K562 (cell line): Measurements from ENCODE around the gene MYL6B. TPM values are rescaled to one million over a fixed set of nuclear protein-coding genes. Genes with fewer than 3 reads are reported as not detected.

Source experiments
- ELF2 ChIP-seq: fragments of 250-450 bp; sonication (Bioruptor Pico); IDR thresholded peaks from 2 replicates; pipeline ENCODE4 v1.5.0; 2021; ENCODE audit warnings: mild to moderate bottlenecking
- GABPA ChIP-seq: fragments of 200-800 bp; sonication (Bioruptor generic); conservative IDR thresholded peaks from 2 replicates; pipeline ENCODE4 v1.6.1; 2016; ENCODE audit warnings: low read depth, missing genetic modification characterization, missing compliant biosample characterization
- NEUROD1 ChIP-seq: fragments of 150-350 bp; IDR thresholded peaks from 2 replicates; pipeline ENCODE4 v1.6.1; 2014; ENCODE audit warnings: borderline replicate concordance, low read length, low read depth; ENCODE audit not compliant: partially characterized antibody
- NFYB ChIP-seq: IDR thresholded peaks from 2 replicates; pipeline ENCODE4 v1.6.1; 2011; ENCODE audit warnings: mild to moderate bottlenecking, moderate library complexity; ENCODE audit not compliant: insufficient read length; ENCODE audit errors: extremely low read depth
- PCBP1 ChIP-seq: fragments of 200-400 bp; formaldehyde crosslinking; IDR thresholded peaks from 2 replicates; pipeline ENCODE4 v1.6.1; 2018; ENCODE audit warnings: mild to moderate bottlenecking, low read depth, low read length; ENCODE audit not compliant: poor library complexity, severe bottlenecking
- POLR2AphosphoS2 ChIP-seq: IDR thresholded peaks from 2 replicates; pipeline ENCODE4 v1.6.1; 2012; ENCODE audit warnings: low read length, improper control_type of control experiment
- POLR2B ChIP-seq: fragments of 450-650 bp; IDR thresholded peaks from 2 replicates; pipeline ENCODE4 v1.6.1; 2018; ENCODE audit warnings: low read depth; ENCODE audit not compliant: partially characterized antibody
- RB1 ChIP-seq: fragments of 450-650 bp; IDR thresholded peaks from 2 replicates; pipeline ENCODE4 v1.6.1; 2017; ENCODE audit warnings: low read depth, mild to moderate bottlenecking
- RBM14 ChIP-seq: fragments of 200-400 bp; formaldehyde crosslinking; IDR thresholded peaks from 2 replicates; pipeline ENCODE4 v1.6.1; 2018; ENCODE audit warnings: low read depth, mild to moderate bottlenecking, low read length, moderate library complexity, borderline replicate concordance; ENCODE audit not compliant: insufficient read depth
- RREB1 ChIP-seq: fragments of 250-450 bp; sonication (Bioruptor Pico); IDR thresholded peaks from 2 replicates; pipeline ENCODE4 v1.4.0; 2020
- SMARCA4 ChIP-seq: fragments of 450-650 bp; IDR thresholded peaks from 2 replicates; pipeline ENCODE4 v1.6.1; 2016
- SNIP1 ChIP-seq: fragments of 450-650 bp; IDR thresholded peaks from 2 replicates; pipeline ENCODE4 v1.7.1; 2017; ENCODE audit warnings: low read depth, mild to moderate bottlenecking
- ZNF280A ChIP-seq: fragments of 450-650 bp; IDR thresholded peaks from 2 replicates; pipeline ENCODE4 v1.6.1; 2018; ENCODE audit warnings: mild to moderate bottlenecking, low read depth; ENCODE audit not compliant: partially characterized antibody
- polyA plus RNA-seq, 8 experiments: library from polyadenylated mRNA; depleted of rRNA in 4 of 8; stranded (reverse) in 5 of 8; unstranded in 3 of 8; fragments of >200 nt; fragmentation: Nextera tagmentation in 2 of 8; fragmentation: Illumina TruSeq in 1 of 8; extraction: Ambion mirVana in 2 of 8; extraction: Trizol in 1 of 8; gene quantifications; 2 replicates each; pipeline versions ENCODE4 v1.2.1 to v1.2.3, GENCODE V29; 2011 to 2014; ENCODE audit warnings: inconsistent platforms in 1 of 8, missing spikeins in 1 of 8
- total RNA-seq, 7 experiments: library from RNA; depleted of rRNA in 6 of 7; stranded (reverse); fragments of >200 nt in 6 of 7; fragmentation: Illumina TruSeq in 2 of 7; extraction: Trizol in 2 of 7; gene quantifications; 2 replicates each; pipeline versions ENCODE4 v1.2.1 to v1.2.3, GENCODE V29; 2011 to 2021; ENCODE audit warnings: low replicate concordance in 1 of 7
- TF ChIP-seq, protein P1 (sequence below): fragments of 250-450 bp; sonication (Bioruptor Pico); IDR thresholded peaks from 2 replicates; pipeline ENCODE4 v1.5.0; 2020; ENCODE audit warnings: mild to moderate bottlenecking
- TF ChIP-seq, protein P2 (sequence below), 2 experiments: fragments of 450-650 bp; IDR thresholded peaks; 2 replicates each; pipeline ENCODE4 v1.6.1; 2018; ENCODE audit warnings: mild to moderate bottlenecking in 2 of 2, low read depth in 1 of 2; ENCODE audit not compliant: partially characterized antibody in 2 of 2

Gene MYL6B
- total and polyA plus RNA-seq, 9 of the 15 experiments (the other 6 are each of a cell fraction or from before 2014, with no cell fraction given): 42.8 to 77.3 (median 68.6) TPM

DNA sequence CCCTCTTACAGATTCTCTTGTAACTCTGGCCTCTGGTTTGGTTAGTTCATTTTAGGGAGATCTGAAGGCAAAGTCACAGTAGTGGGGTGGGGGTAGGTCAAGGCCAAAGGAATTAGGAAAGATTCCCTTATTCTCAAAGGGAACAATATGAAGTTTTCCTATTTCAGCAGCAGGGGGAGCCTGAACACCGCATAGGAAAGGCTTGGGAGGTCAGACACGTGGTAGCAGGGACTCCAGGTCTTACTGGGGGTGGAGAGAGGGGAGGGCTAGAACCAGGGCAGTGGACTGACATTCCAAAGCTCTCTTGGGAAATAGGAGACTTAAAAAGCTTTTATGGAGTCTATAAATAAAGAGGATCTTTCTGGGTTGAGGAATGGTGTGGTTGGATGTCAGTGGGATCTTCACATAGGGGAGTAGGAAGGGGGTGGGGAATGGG lies 33.0 kb upstream of the MYL6B start (continued):
- TF ChIP-seq, protein P1, sequence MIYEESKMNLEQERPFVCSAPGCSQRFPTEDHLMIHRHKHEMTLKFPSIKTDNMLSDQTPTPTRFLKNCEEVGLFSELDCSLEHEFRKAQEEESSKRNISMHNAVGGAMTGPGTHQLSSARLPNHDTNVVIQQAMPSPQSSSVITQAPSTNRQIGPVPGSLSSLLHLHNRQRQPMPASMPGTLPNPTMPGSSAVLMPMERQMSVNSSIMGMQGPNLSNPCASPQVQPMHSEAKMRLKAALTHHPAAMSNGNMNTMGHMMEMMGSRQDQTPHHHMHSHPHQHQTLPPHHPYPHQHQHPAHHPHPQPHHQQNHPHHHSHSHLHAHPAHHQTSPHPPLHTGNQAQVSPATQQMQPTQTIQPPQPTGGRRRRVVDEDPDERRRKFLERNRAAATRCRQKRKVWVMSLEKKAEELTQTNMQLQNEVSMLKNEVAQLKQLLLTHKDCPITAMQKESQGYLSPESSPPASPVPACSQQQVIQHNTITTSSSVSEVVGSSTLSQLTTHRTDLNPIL (CRISPR knock-in tag): no peak
- TF ChIP-seq GABPA (tag) (no peak), ELF2 (CRISPR knock-in tag) (no peak), SMARCA4 (0 out of 2 replicates have a peak, but pooled peaks have one; percentile 25), ZNF280A (no peak), POLR2AphosphoS2 (no peak), NFYB (no peak), PCBP1 (no peak), NEUROD1 (no peak), SNIP1 (no peak), RBM14 (no peak), RB1 (peak; percentile 39; the same call in 1 of the 2 replicates), RREB1 (CRISPR knock-in tag) (no peak), POLR2B (no peak)
- TF ChIP-seq, protein P2, sequence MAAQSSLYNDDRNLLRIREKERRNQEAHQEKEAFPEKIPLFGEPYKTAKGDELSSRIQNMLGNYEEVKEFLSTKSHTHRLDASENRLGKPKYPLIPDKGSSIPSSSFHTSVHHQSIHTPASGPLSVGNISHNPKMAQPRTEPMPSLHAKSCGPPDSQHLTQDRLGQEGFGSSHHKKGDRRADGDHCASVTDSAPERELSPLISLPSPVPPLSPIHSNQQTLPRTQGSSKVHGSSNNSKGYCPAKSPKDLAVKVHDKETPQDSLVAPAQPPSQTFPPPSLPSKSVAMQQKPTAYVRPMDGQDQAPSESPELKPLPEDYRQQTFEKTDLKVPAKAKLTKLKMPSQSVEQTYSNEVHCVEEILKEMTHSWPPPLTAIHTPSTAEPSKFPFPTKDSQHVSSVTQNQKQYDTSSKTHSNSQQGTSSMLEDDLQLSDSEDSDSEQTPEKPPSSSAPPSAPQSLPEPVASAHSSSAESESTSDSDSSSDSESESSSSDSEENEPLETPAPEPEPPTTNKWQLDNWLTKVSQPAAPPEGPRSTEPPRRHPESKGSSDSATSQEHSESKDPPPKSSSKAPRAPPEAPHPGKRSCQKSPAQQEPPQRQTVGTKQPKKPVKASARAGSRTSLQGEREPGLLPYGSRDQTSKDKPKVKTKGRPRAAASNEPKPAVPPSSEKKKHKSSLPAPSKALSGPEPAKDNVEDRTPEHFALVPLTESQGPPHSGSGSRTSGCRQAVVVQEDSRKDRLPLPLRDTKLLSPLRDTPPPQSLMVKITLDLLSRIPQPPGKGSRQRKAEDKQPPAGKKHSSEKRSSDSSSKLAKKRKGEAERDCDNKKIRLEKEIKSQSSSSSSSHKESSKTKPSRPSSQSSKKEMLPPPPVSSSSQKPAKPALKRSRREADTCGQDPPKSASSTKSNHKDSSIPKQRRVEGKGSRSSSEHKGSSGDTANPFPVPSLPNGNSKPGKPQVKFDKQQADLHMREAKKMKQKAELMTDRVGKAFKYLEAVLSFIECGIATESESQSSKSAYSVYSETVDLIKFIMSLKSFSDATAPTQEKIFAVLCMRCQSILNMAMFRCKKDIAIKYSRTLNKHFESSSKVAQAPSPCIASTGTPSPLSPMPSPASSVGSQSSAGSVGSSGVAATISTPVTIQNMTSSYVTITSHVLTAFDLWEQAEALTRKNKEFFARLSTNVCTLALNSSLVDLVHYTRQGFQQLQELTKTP (IDR thresholded peaks at IDR 0.05; ENCODE audit: low read depth in 1 of 2, partially characterized antibody in 2 of 2): peak in 1 of 2 experiments; percentile 44
